ENCODE measurements around the gene PLEKHG7. TPM values are rescaled to one million over a fixed set of nuclear protein-coding genes. Genes with fewer than 3 reads are reported as not detected.

The PLEKHG7 gene
- total and polyA plus RNA-seq, 2 experiments from 2014 or later, result not detected

DNA sequence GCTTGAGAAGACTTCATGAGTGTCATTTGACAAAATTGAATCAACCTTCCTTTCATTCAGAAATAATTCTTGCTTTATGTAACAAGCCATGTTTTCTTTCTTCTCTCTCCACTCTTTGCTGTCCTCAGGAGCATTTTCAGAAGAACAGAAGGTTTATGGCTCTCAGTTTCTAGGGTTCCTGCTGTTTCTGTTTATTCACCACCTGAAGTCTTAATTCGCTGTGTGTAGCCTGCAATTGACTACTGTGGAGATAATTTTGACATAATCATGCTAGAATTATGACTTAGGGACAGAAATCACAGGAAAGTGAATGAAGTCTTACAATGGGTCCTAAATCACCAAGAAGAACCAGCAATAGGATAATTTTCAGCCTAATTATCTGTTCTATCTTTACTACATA is 7.2 kb upstream of the PLEKHG7 start:
- no peak overlapping the region for H2AFZ ChIP-seq
- Mint-ChIP-seq H3K9me3 (peaks cover 14% of the 10 kb centered on the region), H3K4me1 (peaks cover 4% of the 10 kb centered on the region), H3K27me3 (ENCODE audit: insufficient read depth, low read depth, poor library complexity) (no peaks in the 10 kb centered on the region), H3K27ac (no peak overlapping the region), H3K4me3 (no peak overlapping the region), H3K36me3 (ENCODE audit: low read depth) (peaks cover 2% of the 10 kb centered on the region; the same call in 1 of the 3 replicates)
- no peak overlapping the region for H3K27ac ChIP-seq (ENCODE audit: low read depth)
- no peak overlapping the region for H3K4me2 ChIP-seq
- H3K4me1 ChIP-seq (ENCODE audit: insufficient read depth), result peaks cover 5% of the 10 kb centered on the region
- ATAC-seq (no peak), DNase-seq (ENCODE audit: low spot score) (no peak)
- no peaks in the 10 kb centered on the region; the same call in 1 of the 2 replicates for H3K36me3 ChIP-seq (ENCODE audit: insufficient read depth)
- no peaks in the 10 kb centered on the region for H3F3A ChIP-seq (replicated peaks; ENCODE audit: low read depth)
- peaks cover 11% of the 10 kb centered on the region; the same call in 1 of the 2 replicates for H3K9me2 ChIP-seq (ENCODE audit: insufficient read depth)
- no peaks in the 10 kb centered on the region for H3K79me2 ChIP-seq (replicated peaks; ENCODE audit: insufficient read depth)
- no peaks in the 10 kb centered on the region for H4K20me1 ChIP-seq (replicated peaks; ENCODE audit: insufficient read depth)
- H3K27me3 ChIP-seq (ENCODE audit: insufficient read depth), result no peaks in the 10 kb centered on the region
- TF ChIP-seq ZNF331 (CRISPR knock-in tag; IDR thresholded peaks at IDR 0.05; ENCODE audit: low read depth) (no peak), ZNF114 (CRISPR knock-in tag; IDR thresholded peaks at IDR 0.05) (no peak), EZH2phosphoT487 (IDR thresholded peaks at IDR 0.05; ENCODE audit: unreplicated experiment) (no peak), EZH2 (IDR thresholded peaks at IDR 0.05; ENCODE audit: low read depth, unreplicated experiment) (no peak), JUNB (IDR thresholded peaks at IDR 0.05; ENCODE audit: unreplicated experiment) (no peak), CREB1 (CRISPR knock-in tag; IDR thresholded peaks at IDR 0.05; ENCODE audit: low read depth) (no peak), ETS1 (IDR thresholded peaks at IDR 0.05) (no peak), POLR2AphosphoS5 (IDR thresholded peaks at IDR 0.05; ENCODE audit: low read depth) (no peak), STAT1 (IDR thresholded peaks at IDR 0.05; ENCODE audit: unreplicated experiment) (no peak), NANOG (IDR thresholded peaks at IDR 0.05; ENCODE audit: borderline replicate concordance) (no peak)
- TF ChIP-seq, protein P1, sequence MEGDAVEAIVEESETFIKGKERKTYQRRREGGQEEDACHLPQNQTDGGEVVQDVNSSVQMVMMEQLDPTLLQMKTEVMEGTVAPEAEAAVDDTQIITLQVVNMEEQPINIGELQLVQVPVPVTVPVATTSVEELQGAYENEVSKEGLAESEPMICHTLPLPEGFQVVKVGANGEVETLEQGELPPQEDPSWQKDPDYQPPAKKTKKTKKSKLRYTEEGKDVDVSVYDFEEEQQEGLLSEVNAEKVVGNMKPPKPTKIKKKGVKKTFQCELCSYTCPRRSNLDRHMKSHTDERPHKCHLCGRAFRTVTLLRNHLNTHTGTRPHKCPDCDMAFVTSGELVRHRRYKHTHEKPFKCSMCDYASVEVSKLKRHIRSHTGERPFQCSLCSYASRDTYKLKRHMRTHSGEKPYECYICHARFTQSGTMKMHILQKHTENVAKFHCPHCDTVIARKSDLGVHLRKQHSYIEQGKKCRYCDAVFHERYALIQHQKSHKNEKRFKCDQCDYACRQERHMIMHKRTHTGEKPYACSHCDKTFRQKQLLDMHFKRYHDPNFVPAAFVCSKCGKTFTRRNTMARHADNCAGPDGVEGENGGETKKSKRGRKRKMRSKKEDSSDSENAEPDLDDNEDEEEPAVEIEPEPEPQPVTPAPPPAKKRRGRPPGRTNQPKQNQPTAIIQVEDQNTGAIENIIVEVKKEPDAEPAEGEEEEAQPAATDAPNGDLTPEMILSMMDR (conservative IDR thresholded peaks at IDR 0.05; ENCODE audit: low read depth in 2 of 2), result no peak
- TF ChIP-seq, protein P2, sequence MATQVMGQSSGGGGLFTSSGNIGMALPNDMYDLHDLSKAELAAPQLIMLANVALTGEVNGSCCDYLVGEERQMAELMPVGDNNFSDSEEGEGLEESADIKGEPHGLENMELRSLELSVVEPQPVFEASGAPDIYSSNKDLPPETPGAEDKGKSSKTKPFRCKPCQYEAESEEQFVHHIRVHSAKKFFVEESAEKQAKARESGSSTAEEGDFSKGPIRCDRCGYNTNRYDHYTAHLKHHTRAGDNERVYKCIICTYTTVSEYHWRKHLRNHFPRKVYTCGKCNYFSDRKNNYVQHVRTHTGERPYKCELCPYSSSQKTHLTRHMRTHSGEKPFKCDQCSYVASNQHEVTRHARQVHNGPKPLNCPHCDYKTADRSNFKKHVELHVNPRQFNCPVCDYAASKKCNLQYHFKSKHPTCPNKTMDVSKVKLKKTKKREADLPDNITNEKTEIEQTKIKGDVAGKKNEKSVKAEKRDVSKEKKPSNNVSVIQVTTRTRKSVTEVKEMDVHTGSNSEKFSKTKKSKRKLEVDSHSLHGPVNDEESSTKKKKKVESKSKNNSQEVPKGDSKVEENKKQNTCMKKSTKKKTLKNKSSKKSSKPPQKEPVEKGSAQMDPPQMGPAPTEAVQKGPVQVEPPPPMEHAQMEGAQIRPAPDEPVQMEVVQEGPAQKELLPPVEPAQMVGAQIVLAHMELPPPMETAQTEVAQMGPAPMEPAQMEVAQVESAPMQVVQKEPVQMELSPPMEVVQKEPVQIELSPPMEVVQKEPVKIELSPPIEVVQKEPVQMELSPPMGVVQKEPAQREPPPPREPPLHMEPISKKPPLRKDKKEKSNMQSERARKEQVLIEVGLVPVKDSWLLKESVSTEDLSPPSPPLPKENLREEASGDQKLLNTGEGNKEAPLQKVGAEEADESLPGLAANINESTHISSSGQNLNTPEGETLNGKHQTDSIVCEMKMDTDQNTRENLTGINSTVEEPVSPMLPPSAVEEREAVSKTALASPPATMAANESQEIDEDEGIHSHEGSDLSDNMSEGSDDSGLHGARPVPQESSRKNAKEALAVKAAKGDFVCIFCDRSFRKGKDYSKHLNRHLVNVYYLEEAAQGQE (IDR thresholded peaks at IDR 0.05; ENCODE audit: unreplicated experiment), result no peak
- TF ChIP-seq, protein P3, sequence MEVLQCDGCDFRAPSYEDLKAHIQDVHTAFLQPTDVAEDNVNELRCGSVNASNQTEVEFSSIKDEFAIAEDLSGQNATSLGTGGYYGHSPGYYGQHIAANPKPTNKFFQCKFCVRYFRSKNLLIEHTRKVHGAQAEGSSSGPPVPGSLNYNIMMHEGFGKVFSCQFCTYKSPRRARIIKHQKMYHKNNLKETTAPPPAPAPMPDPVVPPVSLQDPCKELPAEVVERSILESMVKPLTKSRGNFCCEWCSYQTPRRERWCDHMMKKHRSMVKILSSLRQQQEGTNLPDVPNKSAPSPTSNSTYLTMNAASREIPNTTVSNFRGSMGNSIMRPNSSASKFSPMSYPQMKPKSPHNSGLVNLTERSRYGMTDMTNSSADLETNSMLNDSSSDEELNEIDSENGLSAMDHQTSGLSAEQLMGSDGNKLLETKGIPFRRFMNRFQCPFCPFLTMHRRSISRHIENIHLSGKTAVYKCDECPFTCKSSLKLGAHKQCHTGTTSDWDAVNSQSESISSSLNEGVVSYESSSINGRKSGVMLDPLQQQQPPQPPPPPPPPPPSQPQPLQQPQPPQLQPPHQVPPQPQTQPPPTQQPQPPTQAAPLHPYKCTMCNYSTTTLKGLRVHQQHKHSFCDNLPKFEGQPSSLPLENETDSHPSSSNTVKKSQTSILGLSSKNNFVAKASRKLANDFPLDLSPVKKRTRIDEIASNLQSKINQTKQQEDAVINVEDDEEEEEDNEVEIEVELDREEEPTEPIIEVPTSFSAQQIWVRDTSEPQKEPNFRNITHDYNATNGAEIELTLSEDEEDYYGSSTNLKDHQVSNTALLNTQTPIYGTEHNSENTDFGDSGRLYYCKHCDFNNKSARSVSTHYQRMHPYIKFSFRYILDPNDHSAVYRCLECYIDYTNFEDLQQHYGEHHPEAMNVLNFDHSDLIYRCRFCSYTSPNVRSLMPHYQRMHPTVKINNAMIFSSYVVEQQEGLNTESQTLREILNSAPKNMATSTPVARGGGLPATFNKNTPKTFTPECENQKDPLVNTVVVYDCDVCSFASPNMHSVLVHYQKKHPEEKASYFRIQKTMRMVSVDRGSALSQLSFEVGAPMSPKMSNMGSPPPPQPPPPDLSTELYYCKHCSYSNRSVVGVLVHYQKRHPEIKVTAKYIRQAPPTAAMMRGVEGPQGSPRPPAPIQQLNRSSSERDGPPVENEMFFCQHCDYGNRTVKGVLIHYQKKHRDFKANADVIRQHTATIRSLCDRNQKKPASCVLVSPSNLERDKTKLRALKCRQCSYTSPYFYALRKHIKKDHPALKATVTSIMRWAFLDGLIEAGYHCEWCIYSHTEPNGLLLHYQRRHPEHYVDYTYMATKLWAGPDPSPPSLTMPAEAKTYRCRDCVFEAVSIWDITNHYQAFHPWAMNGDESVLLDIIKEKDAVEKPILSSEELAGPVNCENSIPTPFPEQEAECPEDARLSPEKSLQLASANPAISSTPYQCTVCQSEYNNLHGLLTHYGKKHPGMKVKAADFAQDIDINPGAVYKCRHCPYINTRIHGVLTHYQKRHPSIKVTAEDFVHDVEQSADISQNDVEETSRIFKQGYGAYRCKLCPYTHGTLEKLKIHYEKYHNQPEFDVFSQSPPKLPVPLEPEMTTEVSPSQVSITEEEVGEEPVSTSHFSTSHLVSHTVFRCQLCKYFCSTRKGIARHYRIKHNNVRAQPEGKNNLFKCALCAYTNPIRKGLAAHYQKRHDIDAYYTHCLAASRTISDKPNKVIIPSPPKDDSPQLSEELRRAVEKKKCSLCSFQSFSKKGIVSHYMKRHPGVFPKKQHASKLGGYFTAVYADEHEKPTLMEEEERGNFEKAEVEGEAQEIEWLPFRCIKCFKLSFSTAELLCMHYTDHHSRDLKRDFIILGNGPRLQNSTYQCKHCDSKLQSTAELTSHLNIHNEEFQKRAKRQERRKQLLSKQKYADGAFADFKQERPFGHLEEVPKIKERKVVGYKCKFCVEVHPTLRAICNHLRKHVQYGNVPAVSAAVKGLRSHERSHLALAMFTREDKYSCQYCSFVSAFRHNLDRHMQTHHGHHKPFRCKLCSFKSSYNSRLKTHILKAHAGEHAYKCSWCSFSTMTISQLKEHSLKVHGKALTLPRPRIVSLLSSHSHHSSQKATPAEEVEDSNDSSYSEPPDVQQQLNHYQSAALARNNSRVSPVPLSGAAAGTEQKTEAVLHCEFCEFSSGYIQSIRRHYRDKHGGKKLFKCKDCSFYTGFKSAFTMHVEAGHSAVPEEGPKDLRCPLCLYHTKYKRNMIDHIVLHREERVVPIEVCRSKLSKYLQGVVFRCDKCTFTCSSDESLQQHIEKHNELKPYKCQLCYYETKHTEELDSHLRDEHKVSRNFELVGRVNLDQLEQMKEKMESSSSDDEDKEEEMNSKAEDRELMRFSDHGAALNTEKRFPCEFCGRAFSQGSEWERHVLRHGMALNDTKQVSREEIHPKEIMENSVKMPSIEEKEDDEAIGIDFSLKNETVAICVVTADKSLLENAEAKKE (CRISPR knock-in tag; IDR thresholded peaks at IDR 0.05), result no peak
- H3K4me3 ChIP-seq, result no peak overlapping the region
